ENCODE measurements around the gene PIK3R1. TPM values are rescaled to one million over a fixed set of nuclear protein-coding genes. Genes with fewer than 3 reads are reported as not detected.

PIK3R1 gene
- polyA plus RNA-seq, 1 donor (not counting 4 experiments of a cell fraction or from before 2014, with no cell fraction given): 16.7 TPM

- TF ChIP-seq CTCF (optimal IDR thresholded peaks at IDR 0.05 in 1 of 3, IDR thresholded peaks at IDR 0.05 in 1 of 3, conservative IDR thresholded peaks at IDR 0.05 in 1 of 3; ENCODE audit: extremely low read depth in 1 of 3, insufficient read depth in 2 of 3, low read length in 3 of 3) (no peak), EZH2 (IDR thresholded peaks at IDR 0.05; ENCODE audit: low read length) (no peak)
- H3K79me2 ChIP-seq (ENCODE audit: control insufficient read depth, insufficient read depth, low read length): no peaks in the 10 kb centered on the region
- no peak overlapping the region for H3K4me3 ChIP-seq (ENCODE audit: control insufficient read depth in 2 of 3, extremely low read depth in 1 of 3, insufficient read depth in 2 of 3, low read depth in 1 of 3, low read length in 3 of 3)
- H3K27ac ChIP-seq (ENCODE audit: control insufficient read depth, insufficient read depth, low read length): no peak overlapping the region
- H3K9me3 ChIP-seq (ENCODE audit: control insufficient read depth, low read depth, low read length): no peaks in the 10 kb centered on the region
- H3K4me2 ChIP-seq (ENCODE audit: control insufficient read depth, extremely low read depth, insufficient read depth, low read depth, low read length): no peak overlapping the region
- no peaks in the 10 kb centered on the region for H3K9me1 ChIP-seq (ENCODE audit: control insufficient read depth, extremely low read depth, insufficient read depth, low read length)
- no peak overlapping the region for H3K9ac ChIP-seq (ENCODE audit: control insufficient read depth, extremely low read depth, insufficient read depth, low read length)
- H3K4me1 ChIP-seq (ENCODE audit: control insufficient read depth, extremely low read depth, insufficient read depth, low read length): peaks cover 8% of the 10 kb centered on the region
- H4K20me1 ChIP-seq (ENCODE audit: control insufficient read depth, extremely low read depth, insufficient read depth, low read length): no peaks in the 10 kb centered on the region
- DNase-seq (ENCODE audit: low read depth, low spot score): no peak
- H2AFZ ChIP-seq (ENCODE audit: control insufficient read depth, low read length): no peak overlapping the region
- H3K36me3 ChIP-seq (ENCODE audit: control insufficient read depth in 2 of 2, extremely low read depth in 1 of 2, insufficient read depth in 2 of 2, low read length in 2 of 2): no peaks in the 10 kb centered on the region
- H3K27me3 ChIP-seq (ENCODE audit: control insufficient read depth, extremely low read depth, insufficient read depth, low read length): no peaks in the 10 kb centered on the region
- FAIRE-seq: no peak
- dilution Hi-C loops (cut with MboI; ENCODE audit: extremely low pct_ligation_motif_present, low sequenced_read_pairs): no loop called here
These were observed 33.5 kb upstream of the PIK3R1 start for GRCh38 chr5:68182094-68182493.

- no peaks in the 10 kb centered on the region for H3K9me3 ChIP-seq (ENCODE audit: control insufficient read depth, low read depth, low read length)
- H3K4me1 ChIP-seq (ENCODE audit: control insufficient read depth, extremely low read depth, insufficient read depth, low read length): peaks cover 7% of the 10 kb centered on the region
- no peak for FAIRE-seq
- no peaks in the 10 kb centered on the region for H3K36me3 ChIP-seq (ENCODE audit: control insufficient read depth in 2 of 2, extremely low read depth in 1 of 2, insufficient read depth in 2 of 2, low read length in 2 of 2)
- H2AFZ ChIP-seq (ENCODE audit: control insufficient read depth, low read length): no peak overlapping the region
- no peak overlapping the region for H3K27ac ChIP-seq (ENCODE audit: control insufficient read depth, insufficient read depth, low read length)
- no peak for DNase-seq (ENCODE audit: low read depth, low spot score)
- H3K9me1 ChIP-seq (ENCODE audit: control insufficient read depth, extremely low read depth, insufficient read depth, low read length): no peaks in the 10 kb centered on the region
- no peaks in the 10 kb centered on the region for H3K79me2 ChIP-seq (ENCODE audit: control insufficient read depth, insufficient read depth, low read length)
- H4K20me1 ChIP-seq (ENCODE audit: control insufficient read depth, extremely low read depth, insufficient read depth, low read length): no peaks in the 10 kb centered on the region
- TF ChIP-seq CTCF (optimal IDR thresholded peaks at IDR 0.05 in 1 of 3, IDR thresholded peaks at IDR 0.05 in 1 of 3, conservative IDR thresholded peaks at IDR 0.05 in 1 of 3; ENCODE audit: extremely low read depth in 1 of 3, insufficient read depth in 2 of 3, low read length in 3 of 3) (no peak), EZH2 (IDR thresholded peaks at IDR 0.05; ENCODE audit: low read length) (no peak)
- no peak overlapping the region for H3K4me3 ChIP-seq (ENCODE audit: control insufficient read depth in 2 of 3, extremely low read depth in 1 of 3, insufficient read depth in 2 of 3, low read depth in 1 of 3, low read length in 3 of 3)
- no peak overlapping the region for H3K9ac ChIP-seq (ENCODE audit: control insufficient read depth, extremely low read depth, insufficient read depth, low read length)
- dilution Hi-C loops (cut with MboI; ENCODE audit: extremely low pct_ligation_motif_present, low sequenced_read_pairs): no loop called here
- no peak overlapping the region for H3K4me2 ChIP-seq (ENCODE audit: control insufficient read depth, extremely low read depth, insufficient read depth, low read depth, low read length)
- H3K27me3 ChIP-seq (ENCODE audit: control insufficient read depth, extremely low read depth, insufficient read depth, low read length): no peaks in the 10 kb centered on the region
These were observed 33.0 kb upstream of the PIK3R1 start for GRCh38 chr5:68182534-68182933.

All from keratinocyte (primary cell).